K562 (cell line): Measurements from ENCODE around the gene CALY. TPM values are rescaled to one million over a fixed set of nuclear protein-coding genes. Genes with fewer than 3 reads are reported as not detected.

Source experiments
- ARID1B ChIP-seq: fragments of 450-650 bp; IDR thresholded peaks from 2 replicates; pipeline ENCODE4 v1.6.1; 2016; ENCODE audit warnings: antibody characterized with exemption, mild to moderate bottlenecking, inconsistent platforms
- CTCF ChIP-seq, 3 experiments: IDR thresholded peaks in 2 of 3; conservative IDR thresholded peaks in 1 of 3; 2 replicates each; pipeline ENCODE4 v1.5.1; 2011 to 2012; ENCODE audit warnings: low read length in 3 of 3, mild to moderate bottlenecking in 3 of 3, control low read depth in 2 of 3, improper control_type of control experiment in 1 of 3, inconsistent platforms in 1 of 3, low read depth in 1 of 3, mixed read lengths in 1 of 3, moderate library complexity in 1 of 3; ENCODE audit not compliant: insufficient read depth in 2 of 3
- DACH1 ChIP-seq: fragments of 450-650 bp; IDR thresholded peaks from 2 replicates; pipeline ENCODE4 v1.6.1; 2018; ENCODE audit not compliant: partially characterized antibody
- ETV1 ChIP-seq: fragments of 450-650 bp; conservative IDR thresholded peaks from 2 replicates; pipeline ENCODE4 v1.6.1; 2016; ENCODE audit warnings: missing genetic modification characterization, control low read depth, low read depth, missing compliant biosample characterization
- HDAC2 ChIP-seq: fragments of 450-650 bp; IDR thresholded peaks from 2 replicates; pipeline ENCODE4 v1.6.1; 2016; ENCODE audit warnings: mild to moderate bottlenecking
- KAT7 ChIP-seq: sonication (generic); formaldehyde crosslinking; IDR thresholded peaks from 2 replicates; pipeline ENCODE4 v1.8.0; 2022; ENCODE audit warnings: missing genetic modification reagents, mild to moderate bottlenecking, borderline replicate concordance
- MAZ ChIP-seq, 2 experiments: fragments of 450-650 bp in 1 of 2; sonication (generic) in 1 of 2; formaldehyde crosslinking; IDR thresholded peaks in 1 of 2; conservative IDR thresholded peaks in 1 of 2; 2 replicates each; pipeline versions ENCODE4 v1.4.0 to v1.5.0; 2020; ENCODE audit warnings: mild to moderate bottlenecking in 1 of 2, missing genetic modification reagents in 1 of 2
- MITF ChIP-seq: IDR thresholded peaks from 2 replicates; pipeline ENCODE4 v1.6.1; 2014; ENCODE audit warnings: antibody characterized with exemption
- SMARCE1 ChIP-seq: fragments of 450-650 bp; IDR thresholded peaks from 2 replicates; pipeline ENCODE4 v1.7.1; 2016; ENCODE audit warnings: mild to moderate bottlenecking
- ZNF12 ChIP-seq: sonication (generic); formaldehyde crosslinking; IDR thresholded peaks from 2 replicates; pipeline ENCODE4 v1.4.0; 2020; ENCODE audit warnings: mild to moderate bottlenecking, missing genetic modification reagents
- microRNA-seq: library from miRNA; unstranded; fragments of <30 nt; microRNA quantifications from one replicate; pipeline ENCODE4, GENCODE V29; 2018; ENCODE audit warnings: borderline microRNAs expressed
- polyA plus RNA-seq, 8 experiments: library from polyadenylated mRNA; depleted of rRNA in 4 of 8; stranded (reverse) in 5 of 8; unstranded in 3 of 8; fragments of >200 nt; fragmentation: Nextera tagmentation in 2 of 8; fragmentation: Illumina TruSeq in 1 of 8; extraction: Ambion mirVana in 2 of 8; extraction: Trizol in 1 of 8; gene quantifications; 2 replicates each; pipeline versions ENCODE4 v1.2.1 to v1.2.3, GENCODE V29; 2011 to 2014; ENCODE audit warnings: inconsistent platforms in 1 of 8, missing spikeins in 1 of 8
- small RNA-seq: library from RNA; depleted of rRNA; stranded (forward); fragments of <200 nt; gene quantifications from one replicate; pipeline ENCODE3, GENCODE V24; 2014
- total RNA-seq, 7 experiments: library from RNA; depleted of rRNA in 6 of 7; stranded (reverse); fragments of >200 nt in 6 of 7; fragmentation: Illumina TruSeq in 2 of 7; extraction: Trizol in 2 of 7; gene quantifications; 2 replicates each; pipeline versions ENCODE4 v1.2.1 to v1.2.3, GENCODE V29; 2011 to 2021; ENCODE audit warnings: low replicate concordance in 1 of 7

Gene CALY
- total and polyA plus RNA-seq, 9 of the 15 experiments (the other 6 are each of a cell fraction or from before 2014, with no cell fraction given), result not detected

- TF ChIP-seq MITF (no peak), ZNF12 (0 out of 2 replicates have a peak, but pooled peaks have one; percentile 25), ETV1 (tag) (no peak), CTCF (IDR thresholded peaks at IDR 0.05 in 2 of 3, conservative IDR thresholded peaks at IDR 0.05 in 1 of 3; ENCODE audit: insufficient read depth in 2 of 3, low read depth in 1 of 3, low read length in 3 of 3) (0 out of 6 replicates have a peak, but pooled peaks of 1 of the 3 experiments have one; percentile 13), MAZ (CRISPR knock-in tag; conservative IDR thresholded peaks at IDR 0.05 in 1 of 2, IDR thresholded peaks at IDR 0.05 in 1 of 2) (0 out of 4 replicates have a peak, but pooled peaks of 1 of the 2 experiments have one; percentile 34), HDAC2 (no peak), SMARCE1 (0 out of 2 replicates have a peak, but pooled peaks have one; percentile 22), ARID1B (peak; percentile 69), KAT7 (CRISPR knock-in tag) (no peak), DACH1 (no peak)
Observed at GRCh38 chr10:133274751-133275683, 61.7 kb downstream of the CALY start (continued).

Small RNA genes lying within 50 kb of the gene (microRNA-seq; reads per million reads assigned to microRNA genes)
- 14.4 reads per million, percentile 61 among the genes with 10 or more reads in this experiment for gene MIR3944

Small RNA genes lying within 50 kb of the gene (small RNA-seq; reads per million reads assigned to genes)
- gene AL360181.4 (not detected), gene BANF1P2 (not detected), gene MIR3944 (0.88 reads per million, percentile 53 among the genes with 10 or more reads in this experiment)

Other genes starting within 250 kb of the CALY start
Only the 7 nearest of the 16 such genes appear.
- gene TUBGCP2, start 28.0 kb downstream of the CALY start, total RNA-seq (2014; rRNA removed), result 35.1 and 44.2 TPM in 2 replicates
- gene TUBGCP2, start 28.0 kb downstream of the CALY start, total RNA-seq (2014; rRNA removed; fragmentation: Illumina TruSeq; extraction: Trizol), result 21.0 and 22.1 TPM in 2 replicates
- 23.3 and 27.0 TPM in 2 replicates for gene TUBGCP2, start 28.0 kb downstream of the CALY start, total RNA-seq (2015; rRNA removed; fragmentation: Illumina TruSeq; extraction: Trizol)
- 56.6 and 56.7 TPM in 2 replicates for gene TUBGCP2, start 28.0 kb downstream of the CALY start, total RNA-seq (2021)
- 39.3 and 45.1 TPM in 2 replicates for gene TUBGCP2, start 28.0 kb downstream of the CALY start, polyA plus RNA-seq (2011; rRNA removed)
- 28.4 and 35.5 TPM in 2 replicates for gene TUBGCP2, start 28.0 kb downstream of the CALY start, polyA plus RNA-seq (2014; fragmentation: Illumina TruSeq; extraction: Trizol)
- gene TUBGCP2, start 28.0 kb downstream of the CALY start, polyA plus RNA-seq (2014; fragmentation: Nextera tagmentation; extraction: Ambion mirVana), result 1 to 10 TPM; 4.3 to 4.4 TPM
- 32.0 and 33.0 TPM in 2 replicates for gene TUBGCP2, start 28.0 kb downstream of the CALY start, polyA plus RNA-seq (2014; rRNA removed)
- 36.3 and 44.4 TPM in 2 replicates for gene ZNF511, start 28.0 kb downstream of the CALY start, total RNA-seq (2014; rRNA removed)
- 19.2 and 24.5 TPM in 2 replicates for gene ZNF511, start 28.0 kb downstream of the CALY start, total RNA-seq (2014; rRNA removed; fragmentation: Illumina TruSeq; extraction: Trizol)
- gene ZNF511, start 28.0 kb downstream of the CALY start, total RNA-seq (2015; rRNA removed; fragmentation: Illumina TruSeq; extraction: Trizol), result 46.6 and 48.8 TPM in 2 replicates
- 69.3 and 72.9 TPM in 2 replicates for gene ZNF511, start 28.0 kb downstream of the CALY start, total RNA-seq (2021)
- gene ZNF511, start 28.0 kb downstream of the CALY start, polyA plus RNA-seq (2011; rRNA removed), result 37.3 and 40.1 TPM in 2 replicates
- gene ZNF511, start 28.0 kb downstream of the CALY start, polyA plus RNA-seq (2014; fragmentation: Illumina TruSeq; extraction: Trizol), result 47.2 and 51.8 TPM in 2 replicates
- 1 to 10 TPM in 1 of 2 experiments, under 1 TPM in 1; 0.61 to 3.7 TPM for gene ZNF511, start 28.0 kb downstream of the CALY start, polyA plus RNA-seq (2014; fragmentation: Nextera tagmentation; extraction: Ambion mirVana)
- 57.4 TPM in 2 replicates for gene ZNF511, start 28.0 kb downstream of the CALY start, polyA plus RNA-seq (2014; rRNA removed)
- gene PRAP1, start 10.5 kb upstream of the CALY start, total RNA-seq (2014; rRNA removed), result not detected in 2 replicates
- not detected in 2 replicates for gene PRAP1, start 10.5 kb upstream of the CALY start, total RNA-seq (2014; rRNA removed; fragmentation: Illumina TruSeq; extraction: Trizol)
- not detected in 2 replicates for gene PRAP1, start 10.5 kb upstream of the CALY start, total RNA-seq (2015; rRNA removed; fragmentation: Illumina TruSeq; extraction: Trizol)
- gene PRAP1, start 10.5 kb upstream of the CALY start, total RNA-seq (2021), result not detected in 2 replicates
- gene PRAP1, start 10.5 kb upstream of the CALY start, polyA plus RNA-seq (2011; rRNA removed), result not detected in 2 replicates
- gene PRAP1, start 10.5 kb upstream of the CALY start, polyA plus RNA-seq (2014; fragmentation: Illumina TruSeq; extraction: Trizol), result not detected in 2 replicates
- gene PRAP1, start 10.5 kb upstream of the CALY start, polyA plus RNA-seq (2014; fragmentation: Nextera tagmentation; extraction: Ambion mirVana), result not detected
- 0.16 TPM in 1 of 2 replicates, not detected in the other for gene PRAP1, start 10.5 kb upstream of the CALY start, polyA plus RNA-seq (2014; rRNA removed)
- 89.7 and 91.1 TPM in 2 replicates for gene FUOM, start 21.1 kb upstream of the CALY start, total RNA-seq (2014; rRNA removed)
- 8.6 and 14.0 TPM in 2 replicates for gene FUOM, start 21.1 kb upstream of the CALY start, total RNA-seq (2014; rRNA removed; fragmentation: Illumina TruSeq; extraction: Trizol)
- gene FUOM, start 21.1 kb upstream of the CALY start, total RNA-seq (2015; rRNA removed; fragmentation: Illumina TruSeq; extraction: Trizol), result 26.7 and 27.0 TPM in 2 replicates
- 47.8 and 61.2 TPM in 2 replicates for gene FUOM, start 21.1 kb upstream of the CALY start, total RNA-seq (2021)
- gene FUOM, start 21.1 kb upstream of the CALY start, polyA plus RNA-seq (2011; rRNA removed), result 27.4 and 31.3 TPM in 2 replicates
- 20.4 and 34.6 TPM in 2 replicates for gene FUOM, start 21.1 kb upstream of the CALY start, polyA plus RNA-seq (2014; fragmentation: Illumina TruSeq; extraction: Trizol)
- gene FUOM, start 21.1 kb upstream of the CALY start, polyA plus RNA-seq (2014; fragmentation: Nextera tagmentation; extraction: Ambion mirVana), result 10 to 100 TPM in 1 of 2 experiments, 1 to 10 TPM in 1; 1.8 to 14.4 TPM
- gene FUOM, start 21.1 kb upstream of the CALY start, polyA plus RNA-seq (2014; rRNA removed), result 96.1 and 108 TPM in 2 replicates
- gene ECHS1, start 36.5 kb upstream of the CALY start, total RNA-seq (2014; rRNA removed), result 69.5 and 74.3 TPM in 2 replicates
- gene ECHS1, start 36.5 kb upstream of the CALY start, total RNA-seq (2014; rRNA removed; fragmentation: Illumina TruSeq; extraction: Trizol), result 43.1 and 46.5 TPM in 2 replicates
- 48.4 and 49.3 TPM in 2 replicates for gene ECHS1, start 36.5 kb upstream of the CALY start, total RNA-seq (2015; rRNA removed; fragmentation: Illumina TruSeq; extraction: Trizol)
- gene ECHS1, start 36.5 kb upstream of the CALY start, total RNA-seq (2021), result 85.3 and 89.5 TPM in 2 replicates
- 16.6 and 23.5 TPM in 2 replicates for gene ECHS1, start 36.5 kb upstream of the CALY start, polyA plus RNA-seq (2011; rRNA removed)
- gene ECHS1, start 36.5 kb upstream of the CALY start, polyA plus RNA-seq (2014; fragmentation: Illumina TruSeq; extraction: Trizol), result 67.1 and 68.1 TPM in 2 replicates
- gene ECHS1, start 36.5 kb upstream of the CALY start, polyA plus RNA-seq (2014; fragmentation: Nextera tagmentation; extraction: Ambion mirVana), result 100 to 1,000 TPM in 1 of 2 experiments, 10 to 100 TPM in 1; 98.8 to 100 TPM
- 37.4 and 38.0 TPM in 2 replicates for gene ECHS1, start 36.5 kb upstream of the CALY start, polyA plus RNA-seq (2014; rRNA removed)
- 4.9 and 8.7 TPM in 2 replicates for gene PAOX, start 42.4 kb upstream of the CALY start, total RNA-seq (2014; rRNA removed)
- gene PAOX, start 42.4 kb upstream of the CALY start, total RNA-seq (2014; rRNA removed; fragmentation: Illumina TruSeq; extraction: Trizol), result 1.1 and 1.6 TPM in 2 replicates
- gene PAOX, start 42.4 kb upstream of the CALY start, total RNA-seq (2015; rRNA removed; fragmentation: Illumina TruSeq; extraction: Trizol), result 2.6 and 2.8 TPM in 2 replicates
- gene PAOX, start 42.4 kb upstream of the CALY start, total RNA-seq (2021), result 6.0 and 6.4 TPM in 2 replicates
- 4.2 and 4.3 TPM in 2 replicates for gene PAOX, start 42.4 kb upstream of the CALY start, polyA plus RNA-seq (2011; rRNA removed)
- gene PAOX, start 42.4 kb upstream of the CALY start, polyA plus RNA-seq (2014; fragmentation: Illumina TruSeq; extraction: Trizol), result 1.4 and 2.0 TPM in 2 replicates
- 1 to 10 TPM in 1 of 2 experiments, under 1 TPM in 1; 0.80 to 1.7 TPM for gene PAOX, start 42.4 kb upstream of the CALY start, polyA plus RNA-seq (2014; fragmentation: Nextera tagmentation; extraction: Ambion mirVana)
- gene PAOX, start 42.4 kb upstream of the CALY start, polyA plus RNA-seq (2014; rRNA removed), result 5.1 and 5.4 TPM in 2 replicates
- 11.6 and 16.9 TPM in 2 replicates for gene MTG1, start 57.3 kb upstream of the CALY start, total RNA-seq (2014; rRNA removed)
- gene MTG1, start 57.3 kb upstream of the CALY start, total RNA-seq (2014; rRNA removed; fragmentation: Illumina TruSeq; extraction: Trizol), result 10.1 and 13.8 TPM in 2 replicates
- gene MTG1, start 57.3 kb upstream of the CALY start, total RNA-seq (2015; rRNA removed; fragmentation: Illumina TruSeq; extraction: Trizol), result 13.8 and 15.4 TPM in 2 replicates
- 18.1 and 18.2 TPM in 2 replicates for gene MTG1, start 57.3 kb upstream of the CALY start, total RNA-seq (2021)
- 24.1 and 27.1 TPM in 2 replicates for gene MTG1, start 57.3 kb upstream of the CALY start, polyA plus RNA-seq (2011; rRNA removed)
- 19.5 and 22.1 TPM in 2 replicates for gene MTG1, start 57.3 kb upstream of the CALY start, polyA plus RNA-seq (2014; fragmentation: Illumina TruSeq; extraction: Trizol)
- gene MTG1, start 57.3 kb upstream of the CALY start, polyA plus RNA-seq (2014; fragmentation: Nextera tagmentation; extraction: Ambion mirVana), result 1 to 10 TPM; 2.8 to 3.0 TPM
- 23.0 and 28.2 TPM in 2 replicates for gene MTG1, start 57.3 kb upstream of the CALY start, polyA plus RNA-seq (2014; rRNA removed)